LNCaP clone FGC (cell line): Measurements from ENCODE around the gene INO80B.
"Not testable (repeated sequence)": the region's sequence is repeated elsewhere in the genome, so short reads cannot be mapped to it uniquely, and the experiment has no call there.

ENCODE experiments used
- DNase-seq: peaks from one replicate; pipeline ENCODE4 v3.0.0-alpha.2; 2011; ENCODE audit warnings: low read depth
- H3K4me3 ChIP-seq: 2 replicates; pipeline ENCODE4 v1.5.1; 2011; ENCODE audit warnings: mild to moderate bottlenecking, low read depth, low read length, control low read depth
- TF ChIP-seq, protein P1 (sequence below): IDR thresholded peaks from 2 replicates; pipeline ENCODE4 v1.5.1; 2012; ENCODE audit warnings: mild to moderate bottlenecking; ENCODE audit not compliant: control insufficient read depth, insufficient read depth; ENCODE audit errors: extremely low read depth

Gene INO80B

DNA sequence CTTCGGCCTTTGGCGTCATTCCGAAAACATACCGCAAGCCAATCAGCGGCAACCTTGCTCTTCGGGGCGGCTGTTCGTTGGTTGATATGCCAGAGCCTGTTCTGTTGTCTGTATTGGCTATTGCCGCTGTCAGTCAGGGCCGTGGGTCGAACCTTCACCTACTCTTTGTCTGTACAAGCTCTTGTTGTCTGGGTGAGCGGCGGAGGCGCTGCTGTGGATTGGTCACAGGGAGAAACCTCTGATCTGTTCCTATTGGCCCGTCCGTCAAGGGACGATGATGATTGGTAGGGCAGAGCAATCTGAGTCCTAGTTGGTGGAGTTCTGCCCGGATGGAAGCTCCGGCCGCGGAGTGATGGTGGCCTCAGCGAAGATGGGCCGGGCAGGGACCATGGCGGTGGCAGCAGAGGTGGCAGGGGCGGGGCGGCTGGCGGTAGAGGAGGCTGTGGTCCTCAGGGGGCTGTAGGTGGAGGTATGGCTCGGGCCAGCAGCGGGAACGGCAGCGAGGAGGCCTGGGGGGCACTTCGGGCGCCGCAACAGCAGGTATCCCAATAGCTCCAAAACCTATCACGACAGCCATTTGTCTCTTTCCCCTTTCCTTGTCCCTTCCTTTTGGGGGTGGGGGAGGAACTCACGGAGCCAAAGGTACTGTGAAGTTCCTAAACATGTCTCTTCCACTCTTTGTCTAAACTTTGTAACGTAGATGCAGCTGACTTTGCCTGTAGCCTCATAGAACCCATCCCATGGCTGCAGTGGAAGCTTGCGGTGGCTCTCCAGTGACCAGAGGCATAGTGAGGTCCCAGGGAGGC, 3.4 kb downstream of the INO80B start, which contains the start of gene WBP1:
Gene WBP1 (plus strand): TSS at position 307 of the 806 bp plus-strand sequence. CDS start 165 bp downstream, at position 472.
- H3K4me3 ChIP-seq = peak within 1 kb of the TSS; percentile 88
- DNase-seq = peak; percentile 99
- TF ChIP-seq, protein P1, sequence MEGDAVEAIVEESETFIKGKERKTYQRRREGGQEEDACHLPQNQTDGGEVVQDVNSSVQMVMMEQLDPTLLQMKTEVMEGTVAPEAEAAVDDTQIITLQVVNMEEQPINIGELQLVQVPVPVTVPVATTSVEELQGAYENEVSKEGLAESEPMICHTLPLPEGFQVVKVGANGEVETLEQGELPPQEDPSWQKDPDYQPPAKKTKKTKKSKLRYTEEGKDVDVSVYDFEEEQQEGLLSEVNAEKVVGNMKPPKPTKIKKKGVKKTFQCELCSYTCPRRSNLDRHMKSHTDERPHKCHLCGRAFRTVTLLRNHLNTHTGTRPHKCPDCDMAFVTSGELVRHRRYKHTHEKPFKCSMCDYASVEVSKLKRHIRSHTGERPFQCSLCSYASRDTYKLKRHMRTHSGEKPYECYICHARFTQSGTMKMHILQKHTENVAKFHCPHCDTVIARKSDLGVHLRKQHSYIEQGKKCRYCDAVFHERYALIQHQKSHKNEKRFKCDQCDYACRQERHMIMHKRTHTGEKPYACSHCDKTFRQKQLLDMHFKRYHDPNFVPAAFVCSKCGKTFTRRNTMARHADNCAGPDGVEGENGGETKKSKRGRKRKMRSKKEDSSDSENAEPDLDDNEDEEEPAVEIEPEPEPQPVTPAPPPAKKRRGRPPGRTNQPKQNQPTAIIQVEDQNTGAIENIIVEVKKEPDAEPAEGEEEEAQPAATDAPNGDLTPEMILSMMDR = no peak

DNA sequence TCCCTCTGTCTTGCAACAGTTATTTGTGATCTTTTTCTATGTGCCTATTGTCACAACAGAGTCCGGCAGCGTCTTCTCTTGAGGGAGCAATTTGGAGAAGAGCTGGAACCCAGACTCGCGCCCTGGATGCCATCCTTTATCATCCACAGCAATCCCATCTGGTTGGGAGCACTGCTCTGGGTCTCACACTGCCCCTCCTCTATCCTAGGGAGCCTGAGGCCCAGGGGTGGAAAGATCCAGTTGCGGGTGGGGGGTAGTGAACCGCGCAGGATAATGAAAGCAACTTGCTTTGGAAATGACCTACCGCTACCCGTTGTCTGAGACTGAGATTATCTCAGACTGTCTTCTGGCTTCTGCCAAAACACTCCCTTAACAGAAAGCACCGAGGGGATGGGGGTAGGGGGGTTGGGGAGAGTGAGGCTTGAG, 4.1 kb downstream of the INO80B start:
- DNase-seq = no peak
- H3K4me3 ChIP-seq = peak overlapping the region; percentile 88
- TF ChIP-seq, protein P1 = no peak

DNA sequence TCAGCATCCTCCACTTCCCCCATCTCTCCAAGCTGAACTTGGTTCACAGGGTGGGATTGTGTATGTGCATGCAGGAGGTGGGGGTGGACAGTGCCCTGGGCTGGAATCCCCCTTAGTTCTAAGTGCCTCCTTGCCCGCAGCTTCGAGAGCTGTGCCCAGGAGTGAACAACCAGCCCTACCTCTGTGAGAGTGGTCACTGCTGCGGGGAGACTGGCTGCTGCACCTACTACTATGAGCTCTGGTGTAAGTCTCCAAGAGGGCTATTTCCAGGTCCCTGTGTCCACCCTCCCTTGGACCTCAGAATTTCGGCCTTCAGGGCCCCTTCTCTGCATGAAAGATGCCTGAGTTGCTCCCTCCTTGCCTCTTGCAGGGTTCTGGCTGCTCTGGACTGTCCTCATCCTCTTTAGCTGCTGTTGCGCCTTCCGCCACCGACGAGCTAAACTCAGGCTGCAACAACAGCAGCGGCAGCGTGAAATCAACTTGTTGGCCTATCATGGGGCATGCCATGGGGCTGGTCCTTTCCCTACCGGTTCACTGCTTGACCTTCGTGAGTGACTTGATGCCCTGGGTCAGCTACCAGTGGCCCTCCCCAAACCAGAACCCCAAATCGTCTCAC, 4.7 kb downstream of the INO80B start:
- peak overlapping the region; percentile 88 for H3K4me3 ChIP-seq
- DNase-seq = not testable (repeated sequence)

DNA sequence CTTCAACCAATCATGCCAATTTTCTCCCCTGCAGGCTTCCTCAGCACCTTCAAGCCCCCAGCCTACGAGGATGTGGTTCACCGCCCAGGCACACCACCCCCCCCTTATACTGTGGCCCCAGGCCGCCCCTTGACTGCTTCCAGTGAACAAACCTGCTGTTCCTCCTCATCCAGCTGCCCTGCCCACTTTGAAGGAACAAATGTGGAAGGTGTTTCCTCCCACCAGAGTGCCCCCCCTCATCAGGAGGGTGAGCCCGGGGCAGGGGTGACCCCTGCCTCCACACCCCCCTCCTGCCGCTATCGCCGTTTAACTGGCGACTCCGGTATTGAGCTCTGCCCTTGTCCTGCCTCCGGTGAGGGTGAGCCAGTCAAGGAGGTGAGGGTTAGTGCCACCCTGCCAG, 5.3 kb downstream of the INO80B start:
- not testable (repeated sequence) for H3K4me3 ChIP-seq, DNase-seq

DNA sequence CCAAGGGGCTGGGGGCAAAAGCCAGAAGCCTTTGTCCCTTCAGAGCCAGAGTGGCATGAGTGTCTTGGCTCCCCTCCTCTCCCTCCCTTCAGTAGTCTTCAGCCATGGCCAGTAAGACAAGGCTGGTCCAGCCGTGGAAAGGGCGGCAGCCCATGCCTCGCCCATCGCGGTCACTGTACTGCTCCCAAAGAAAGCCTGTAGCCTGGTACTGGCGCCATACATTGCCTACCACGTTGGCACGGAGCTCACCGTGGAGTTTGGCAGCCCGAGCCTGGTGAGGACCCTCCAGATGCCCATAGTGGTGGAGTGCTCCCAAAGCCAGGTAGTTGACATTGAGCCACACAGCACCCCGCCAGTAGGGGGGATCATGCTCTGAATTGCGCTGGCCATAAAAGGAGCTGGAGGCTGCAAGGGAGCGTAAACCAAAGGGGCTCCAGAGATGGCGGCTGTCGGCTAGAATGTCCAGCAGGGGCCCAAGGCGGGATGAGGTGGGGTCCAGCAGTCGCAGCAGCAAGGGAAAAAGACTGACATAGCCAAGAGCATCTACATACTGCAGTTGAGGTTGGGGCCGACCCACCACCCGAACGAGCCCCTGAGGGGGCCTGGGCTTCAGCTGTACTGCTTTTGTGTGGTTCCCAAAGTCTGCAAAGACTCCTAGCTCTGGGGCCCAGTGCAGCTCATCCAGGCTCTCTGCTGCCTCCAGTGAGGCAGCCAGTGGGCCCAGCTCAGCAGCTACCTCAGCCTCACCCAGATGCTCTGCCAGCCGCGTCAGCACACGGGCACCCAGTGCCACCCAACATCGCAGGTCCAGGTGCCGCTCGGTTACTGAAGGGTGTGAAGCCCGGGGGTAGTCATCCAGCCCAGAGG, 6.5 kb downstream of the INO80B start:
- DNase-seq = no peak
- TF ChIP-seq, protein P1 = no peak
- H3K4me3 ChIP-seq = no peak overlapping the region

DNA sequence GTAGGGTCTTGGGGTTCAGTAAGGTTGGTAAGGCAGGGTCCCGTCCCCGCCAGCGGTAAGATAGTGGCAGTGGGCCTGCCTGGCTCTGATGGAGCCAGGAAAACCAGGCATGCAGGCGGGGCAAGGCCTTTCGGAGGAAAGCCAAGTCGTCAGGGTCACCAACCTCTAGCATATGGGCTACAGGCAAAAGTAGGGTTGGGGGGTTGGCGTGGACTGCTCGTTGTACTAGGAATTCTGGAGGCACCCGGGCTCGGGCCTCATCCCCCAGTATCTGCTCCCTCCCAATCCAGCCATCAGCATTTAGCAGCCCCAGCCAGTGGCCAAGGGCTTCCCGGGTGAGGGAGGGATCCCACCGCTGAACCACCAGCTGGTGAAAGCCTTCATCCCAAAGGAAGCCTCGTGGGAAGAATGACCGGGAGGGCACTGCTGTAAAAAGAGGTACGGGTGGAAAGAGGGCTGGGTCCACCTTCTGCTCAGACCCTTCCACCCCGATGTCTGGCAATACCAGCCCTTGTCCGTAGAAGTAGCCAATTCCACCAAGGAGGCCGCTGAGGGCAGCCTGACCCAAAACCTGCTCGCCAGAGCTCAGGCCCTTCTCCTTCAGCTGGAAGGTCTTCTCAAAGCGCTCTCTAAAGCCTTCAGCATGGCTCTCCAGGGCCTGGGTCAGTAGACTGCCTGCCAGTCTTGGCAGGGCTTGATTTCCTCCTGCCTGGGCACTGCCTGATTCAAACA, 7.3 kb downstream of the INO80B start:
- no peak for DNase-seq
- H3K4me3 ChIP-seq = no peak overlapping the region
- TF ChIP-seq, protein P1 = no peak

DNA sequence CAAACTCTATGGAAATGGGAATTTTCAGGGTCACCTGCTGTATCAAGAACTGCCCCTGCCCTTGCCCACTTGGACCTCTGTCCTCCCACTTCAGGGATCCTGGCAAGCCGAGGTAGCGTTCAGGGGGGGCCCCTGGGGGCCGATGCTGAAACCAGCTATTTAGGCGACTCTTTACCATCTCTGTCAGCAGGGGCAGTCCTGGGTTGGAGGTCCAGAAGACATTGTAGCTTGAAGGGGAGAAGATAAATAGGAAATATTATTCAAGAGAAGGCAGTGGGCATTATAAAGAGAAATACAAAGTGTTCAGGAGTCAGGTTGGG, 7.9 kb downstream of the INO80B start:
- H3K4me3 ChIP-seq = no peak overlapping the region
- TF ChIP-seq, protein P1 = no peak
- DNase-seq = no peak
